ENCODE measurements around the gene EEFSEC. TPM values are rescaled to one million over a fixed set of nuclear protein-coding genes. Genes with fewer than 3 reads are reported as not detected.

Gene EEFSEC
- total RNA-seq, 1 donor from 2014 or later: 22.0 TPM

- no peak for DNase-seq (ENCODE audit: low spot score)
- H3K4me1 Mint-ChIP-seq (ENCODE audit: low read depth): no peaks in the 10 kb centered on the region
- no peaks in the 10 kb centered on the region for H3K9me3 Mint-ChIP-seq
- H3K27ac Mint-ChIP-seq: no peak overlapping the region
- no peaks in the 10 kb centered on the region for H3K36me3 Mint-ChIP-seq (ENCODE audit: low read depth)
- no peak overlapping the region for H3K4me3 Mint-ChIP-seq (ENCODE audit: low read depth)
- H3K27me3 Mint-ChIP-seq (ENCODE audit: low read depth): no peaks in the 10 kb centered on the region
- intact Hi-C loops (cut with micrococcal nuclease): no loop called here
These were observed 211.6 kb downstream of the EEFSEC start for GRCh38 chr3:128364808-128365360.

GRCh38 chr3:128366136-128366535 is 212.9 kb downstream of the EEFSEC start:
- Mint-ChIP-seq H3K27me3 (ENCODE audit: low read depth) (no peaks in the 10 kb centered on the region), H3K9me3 (no peaks in the 10 kb centered on the region), H3K36me3 (ENCODE audit: low read depth) (no peaks in the 10 kb centered on the region), H3K4me1 (ENCODE audit: low read depth) (no peaks in the 10 kb centered on the region), H3K27ac (no peak overlapping the region), H3K4me3 (ENCODE audit: low read depth) (no peak overlapping the region)
- intact Hi-C loops (cut with micrococcal nuclease): no loop called here
- DNase-seq (ENCODE audit: low spot score): no peak

GRCh38 chr3:128366652-128367051 is 213.4 kb downstream of the EEFSEC start:
- no peak for DNase-seq (ENCODE audit: low spot score)
- Mint-ChIP-seq H3K9me3 (no peaks in the 10 kb centered on the region), H3K36me3 (ENCODE audit: low read depth) (no peaks in the 10 kb centered on the region), H3K4me1 (ENCODE audit: low read depth) (no peaks in the 10 kb centered on the region), H3K27me3 (ENCODE audit: low read depth) (no peaks in the 10 kb centered on the region), H3K4me3 (ENCODE audit: low read depth) (no peak overlapping the region), H3K27ac (no peak overlapping the region)
- intact Hi-C loops (cut with micrococcal nuclease): no loop called here

GRCh38 chr3:128367221-128367620 is 213.9 kb downstream of the EEFSEC start:
- intact Hi-C loops (cut with micrococcal nuclease): no loop called here

GRCh38 chr3:128367761-128368160 is 214.5 kb downstream of the EEFSEC start:
- Mint-ChIP-seq H3K36me3 (ENCODE audit: low read depth) (no peaks in the 10 kb centered on the region), H3K9me3 (no peaks in the 10 kb centered on the region), H3K27me3 (ENCODE audit: low read depth) (no peaks in the 10 kb centered on the region), H3K4me1 (ENCODE audit: low read depth) (peaks cover 3% of the 10 kb centered on the region), H3K27ac (no peak overlapping the region), H3K4me3 (ENCODE audit: low read depth) (no peak overlapping the region)
- intact Hi-C loops (cut with micrococcal nuclease): no loop called here
- DNase-seq (ENCODE audit: low spot score): no peak

More at GRCh38 chr3:128367221-128367620, 213.9 kb downstream of the EEFSEC start:
- Mint-ChIP-seq H3K4me1 (ENCODE audit: low read depth) (no peaks in the 10 kb centered on the region), H3K27me3 (ENCODE audit: low read depth) (no peaks in the 10 kb centered on the region), H3K36me3 (ENCODE audit: low read depth) (no peaks in the 10 kb centered on the region), H3K9me3 (no peaks in the 10 kb centered on the region), H3K27ac (no peak overlapping the region), H3K4me3 (ENCODE audit: low read depth) (no peak overlapping the region)
- no peak for DNase-seq (ENCODE audit: low spot score)

GRCh38 chr3:128368626-128369025 is 215.3 kb downstream of the EEFSEC start:
- no peak overlapping the region for H3K4me3 Mint-ChIP-seq (ENCODE audit: low read depth)

GRCh38 chr3:128369121-128369703 is 215.9 kb downstream of the EEFSEC start:
- DNase-seq (ENCODE audit: low spot score): no peak
- H3K4me3 Mint-ChIP-seq (ENCODE audit: low read depth): no peak overlapping the region
- intact Hi-C loops (cut with micrococcal nuclease): no loop called here
- no peaks in the 10 kb centered on the region for H3K27me3 Mint-ChIP-seq (ENCODE audit: low read depth)
- H3K9me3 Mint-ChIP-seq: no peaks in the 10 kb centered on the region
- H3K36me3 Mint-ChIP-seq (ENCODE audit: low read depth): no peaks in the 10 kb centered on the region
- peaks cover 6% of the 10 kb centered on the region for H3K4me1 Mint-ChIP-seq (ENCODE audit: low read depth)
- no peak overlapping the region for H3K27ac Mint-ChIP-seq

More at GRCh38 chr3:128368626-128369025, 215.3 kb downstream of the EEFSEC start:
- peaks cover 6% of the 10 kb centered on the region for H3K4me1 Mint-ChIP-seq (ENCODE audit: low read depth)
- DNase-seq (ENCODE audit: low spot score): no peak
- H3K36me3 Mint-ChIP-seq (ENCODE audit: low read depth): no peaks in the 10 kb centered on the region
- H3K27me3 Mint-ChIP-seq (ENCODE audit: low read depth): no peaks in the 10 kb centered on the region
- no peak overlapping the region for H3K27ac Mint-ChIP-seq
- H3K9me3 Mint-ChIP-seq: no peaks in the 10 kb centered on the region
- intact Hi-C loops (cut with micrococcal nuclease): no loop called here

- intact Hi-C loops (cut with micrococcal nuclease): no loop called here
- H3K4me1 Mint-ChIP-seq (ENCODE audit: low read depth): peaks cover 6% of the 10 kb centered on the region
- no peaks in the 10 kb centered on the region for H3K36me3 Mint-ChIP-seq (ENCODE audit: low read depth)
- no peak for DNase-seq (ENCODE audit: low spot score)
- no peak overlapping the region for H3K27ac Mint-ChIP-seq
- no peak overlapping the region for H3K4me3 Mint-ChIP-seq (ENCODE audit: low read depth)
- H3K27me3 Mint-ChIP-seq (ENCODE audit: low read depth): no peaks in the 10 kb centered on the region
- H3K9me3 Mint-ChIP-seq: no peaks in the 10 kb centered on the region
These were observed 216.8 kb downstream of the EEFSEC start for GRCh38 chr3:128369881-128370642.

- DNase-seq (ENCODE audit: low spot score): no peak
- no peaks in the 10 kb centered on the region for H3K9me3 Mint-ChIP-seq
- H3K27ac Mint-ChIP-seq: no peak overlapping the region
- H3K36me3 Mint-ChIP-seq (ENCODE audit: low read depth): no peaks in the 10 kb centered on the region
- H3K4me3 Mint-ChIP-seq (ENCODE audit: low read depth): no peak overlapping the region
- H3K4me1 Mint-ChIP-seq (ENCODE audit: low read depth): peaks cover 6% of the 10 kb centered on the region
- intact Hi-C loops (cut with micrococcal nuclease): no loop called here
- no peaks in the 10 kb centered on the region for H3K27me3 Mint-ChIP-seq (ENCODE audit: low read depth)
These were observed 219.0 kb downstream of the EEFSEC start for GRCh38 chr3:128372281-128372680.

GRCh38 chr3:128372707-128373533 is 219.6 kb downstream of the EEFSEC start:
- no peak overlapping the region for H3K27ac Mint-ChIP-seq
- H3K9me3 Mint-ChIP-seq: no peaks in the 10 kb centered on the region
- H3K4me1 Mint-ChIP-seq (ENCODE audit: low read depth): peaks cover 6% of the 10 kb centered on the region
- DNase-seq (ENCODE audit: low spot score): no peak
- intact Hi-C loops (cut with micrococcal nuclease): no loop called here
- no peaks in the 10 kb centered on the region for H3K27me3 Mint-ChIP-seq (ENCODE audit: low read depth)
- H3K4me3 Mint-ChIP-seq (ENCODE audit: low read depth): no peak overlapping the region
- H3K36me3 Mint-ChIP-seq (ENCODE audit: low read depth): no peaks in the 10 kb centered on the region

GRCh38 chr3:128374746-128375445 is 221.6 kb downstream of the EEFSEC start:
- DNase-seq (ENCODE audit: low spot score): no peak
- Mint-ChIP-seq H3K27me3 (ENCODE audit: low read depth) (no peaks in the 10 kb centered on the region), H3K4me3 (ENCODE audit: low read depth) (no peak overlapping the region), H3K9me3 (no peaks in the 10 kb centered on the region), H3K36me3 (ENCODE audit: low read depth) (no peaks in the 10 kb centered on the region), H3K27ac (no peak overlapping the region), H3K4me1 (ENCODE audit: low read depth) (peaks cover 6% of the 10 kb centered on the region)
- intact Hi-C loops (cut with micrococcal nuclease): no loop called here

- Mint-ChIP-seq H3K27ac (no peak overlapping the region), H3K27me3 (ENCODE audit: low read depth) (no peaks in the 10 kb centered on the region), H3K4me3 (ENCODE audit: low read depth) (no peak overlapping the region), H3K4me1 (ENCODE audit: low read depth) (peaks cover 6% of the 10 kb centered on the region), H3K36me3 (ENCODE audit: low read depth) (no peaks in the 10 kb centered on the region), H3K9me3 (no peaks in the 10 kb centered on the region)
- intact Hi-C loops (cut with micrococcal nuclease): no loop called here
- DNase-seq (ENCODE audit: low spot score): no peak
These were observed 223.2 kb downstream of the EEFSEC start for GRCh38 chr3:128376516-128376915.
